Loucy (cell line): Measurements from ENCODE around the gene KIRREL3.

Experiments used
- CTCF ChIP-seq: fragments of 200-600 bp; sonication (generic); conservative IDR thresholded peaks from 2 replicates; pipeline ENCODE4 v1.5.1; 2014; ENCODE audit warnings: mild to moderate bottlenecking, antibody characterized with exemption, low read length
- EZH2phosphoT487 ChIP-seq: fragments of 200-600 bp; IDR thresholded peaks from 2 replicates; pipeline ENCODE4 v1.6.1; 2018; ENCODE audit warnings: antibody characterized with exemption, mild to moderate bottlenecking, moderate library complexity, borderline replicate concordance

DNA sequence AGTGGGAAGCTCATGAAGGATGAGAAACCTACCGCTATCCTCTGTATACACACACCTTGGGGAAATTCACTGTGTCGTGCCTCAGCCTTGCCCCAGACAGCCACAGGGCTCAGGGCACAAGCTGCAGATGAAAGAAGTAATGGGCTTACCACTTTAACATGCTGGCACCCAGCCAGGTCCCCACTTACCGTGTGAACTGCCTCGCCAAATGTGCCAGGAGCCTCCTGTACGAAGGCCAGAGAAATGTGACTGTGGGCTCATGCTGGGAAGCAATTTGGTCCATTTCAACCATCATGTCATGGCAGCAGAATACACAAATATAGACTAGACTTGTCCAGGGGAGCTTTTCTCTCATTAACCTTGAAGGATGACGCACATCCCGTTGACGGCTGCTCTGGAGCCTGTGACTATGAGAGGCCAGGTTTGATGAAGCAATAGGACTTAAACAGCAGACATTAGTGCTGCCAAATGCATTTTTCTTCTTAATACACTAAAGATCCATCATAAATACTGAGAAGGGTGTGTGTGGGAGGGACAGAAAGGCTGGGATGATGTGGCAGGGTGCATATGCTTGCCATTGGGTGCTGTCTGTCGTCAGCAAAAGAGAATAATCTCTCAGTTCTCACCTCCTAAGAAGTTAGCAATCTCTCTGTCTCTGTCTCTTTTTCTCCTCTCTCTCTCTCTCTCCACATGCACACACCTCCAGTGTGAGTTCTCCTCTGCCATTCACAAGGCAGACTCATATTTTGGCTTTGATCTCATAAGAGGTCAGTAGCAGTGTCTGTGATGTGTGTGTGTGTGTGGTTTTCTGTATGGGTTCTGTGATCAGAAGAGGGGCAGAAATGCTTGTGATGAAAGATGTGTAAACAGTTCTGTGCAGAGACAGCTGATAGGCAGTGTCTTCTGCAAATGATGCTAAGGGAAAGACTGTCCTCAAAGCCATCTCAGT lies 142.4 kb downstream of the KIRREL3 start:
- TF ChIP-seq CTCF, result no peak
- TF ChIP-seq EZH2phosphoT487, result no peak
